ENCODE data around the gene CLCN7. TPM values are rescaled to one million over a fixed set of nuclear protein-coding genes. Genes with fewer than 3 reads are reported as not detected.

The CLCN7 gene
- total and polyA plus RNA-seq, 9 donors: 16.3 to 70.9 (median 54.4) TPM

DNA sequence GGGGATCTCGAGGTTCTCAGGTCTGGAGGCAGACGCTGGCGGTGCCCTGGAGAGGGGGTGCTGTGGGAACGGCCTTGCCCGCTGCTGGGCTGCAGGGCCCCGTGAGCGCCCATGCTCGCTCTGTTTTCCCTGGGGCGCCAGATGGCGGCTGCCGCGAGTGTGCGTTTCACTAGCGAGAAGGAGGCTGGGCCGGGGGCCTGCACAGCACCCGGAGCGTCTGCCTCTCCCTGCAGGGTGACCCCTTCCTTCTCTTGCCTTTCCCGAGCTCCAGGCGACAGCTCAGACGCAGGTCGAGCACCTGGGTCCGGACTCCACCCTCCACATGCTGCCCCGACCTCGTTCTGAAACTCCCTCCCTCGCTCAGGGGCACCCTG, 21.0 kb upstream of the CLCN7 start:
- intact Hi-C loops (cut with DNase I): loop anchor here in 1 of 4 donors (10.0 kb wide), 1 partner anchor 71 kb away; the partner anchor contains the start of gene UQCC4
- H3K36me3 ChIP-seq: no peaks in the 10 kb centered on the region
- 83 to 88% (median 85%) methylated on average over 25 of the region's 25 CpGs for WGBS, 3 donors
- DNase-seq: no peak
- peaks cover 6% of the 10 kb centered on the region for H3K4me1 ChIP-seq (ENCODE audit: insufficient read depth)
- H3K9me3 ChIP-seq: no peaks in the 10 kb centered on the region
- TF ChIP-seq POLR2A (IDR thresholded peaks at IDR 0.05) (no peak), CTCF (IDR thresholded peaks at IDR 0.05) (no peak), EP300 (IDR thresholded peaks at IDR 0.05) (no peak)
- no peak overlapping the region for H3K27ac ChIP-seq
- no peaks in the 10 kb centered on the region for H3K27me3 ChIP-seq
- H3K4me3 ChIP-seq: no peak overlapping the region

DNA sequence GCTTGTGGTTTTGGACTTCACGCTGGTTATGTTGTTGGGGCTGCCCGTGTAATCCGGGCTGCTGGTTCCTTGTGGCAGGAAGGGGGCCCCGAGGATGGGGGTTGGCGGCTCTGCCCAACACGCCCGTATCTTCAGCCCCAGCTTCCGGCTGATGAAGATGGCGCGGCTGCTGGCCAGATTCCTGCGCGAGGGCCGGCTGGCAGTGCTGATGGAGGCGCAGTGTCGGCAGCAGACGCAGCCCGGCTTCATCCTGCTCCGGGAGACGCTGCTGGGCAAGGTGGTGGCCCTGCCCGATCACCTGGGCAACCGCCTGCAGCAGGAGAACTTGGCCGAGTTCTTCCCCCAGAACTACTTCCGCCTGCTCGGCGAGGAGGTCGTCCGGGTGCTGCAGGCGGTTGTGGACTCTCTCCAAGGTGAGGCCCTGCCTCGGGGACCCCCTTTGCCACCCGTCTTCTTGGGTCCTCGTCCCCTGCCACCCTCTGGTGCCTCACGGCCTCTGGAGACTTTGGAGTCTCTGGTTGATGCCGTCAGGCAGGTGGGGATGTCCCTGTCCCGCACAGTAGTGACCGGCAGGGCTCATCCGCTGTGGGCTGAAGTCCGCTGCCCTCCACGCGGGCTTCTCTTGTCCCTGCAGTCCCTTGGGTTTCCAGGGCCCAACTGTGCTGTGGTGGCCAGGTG, 20.5 kb upstream of the CLCN7 start:
- Histone ChIP-seq H3K27ac (no peak overlapping the region), H3K36me3 (no peaks in the 10 kb centered on the region), H3K27me3 (no peaks in the 10 kb centered on the region), H3K9me3 (no peaks in the 10 kb centered on the region), H3K4me1 (ENCODE audit: insufficient read depth) (peaks cover 6% of the 10 kb centered on the region), H3K4me3 (no peak overlapping the region)
- no peak for TF ChIP-seq POLR2A (IDR thresholded peaks at IDR 0.05)
- no peak for TF ChIP-seq EP300 (IDR thresholded peaks at IDR 0.05)
- TF ChIP-seq CTCF (IDR thresholded peaks at IDR 0.05): no peak
- intact Hi-C loops (cut with DNase I): loop anchor here in 1 of 4 donors (10.0 kb wide), 1 partner anchor 71 kb away; the partner anchor contains the start of gene UQCC4
- 89 to 92% (median 91%) methylated on average over 39 of the region's 39 CpGs for WGBS, 3 donors
- DNase-seq: no peak

GRCh38 chr16:1494711-1495110, 19.9 kb upstream of the CLCN7 start:
- Histone ChIP-seq H3K27ac (no peak overlapping the region), H3K4me3 (no peak overlapping the region), H3K27me3 (no peaks in the 10 kb centered on the region), H3K4me1 (ENCODE audit: insufficient read depth) (peaks cover 6% of the 10 kb centered on the region), H3K36me3 (no peaks in the 10 kb centered on the region), H3K9me3 (no peaks in the 10 kb centered on the region)
- DNase-seq: no peak
- no peak for TF ChIP-seq EP300 (IDR thresholded peaks at IDR 0.05)
- TF ChIP-seq CTCF (IDR thresholded peaks at IDR 0.05): no peak
- no peak for TF ChIP-seq POLR2A (IDR thresholded peaks at IDR 0.05)
- 44 to 57% (median 51%) methylated on average over 10 to 13 of the region's 13 CpGs for WGBS, 3 donors
- intact Hi-C loops (cut with DNase I): loop anchor here in 1 of 4 donors (10.0 kb wide), 1 partner anchor 70 kb away; the partner anchor contains the start of gene UQCC4

- intact Hi-C loops (cut with DNase I): loop anchor here in 1 of 4 donors (10.0 kb wide), 1 partner anchor 69 kb away; the partner anchor contains the start of gene UQCC4
- no peaks in the 10 kb centered on the region for H3K9me3 ChIP-seq
- H3K27ac ChIP-seq: no peak overlapping the region
- no peaks in the 10 kb centered on the region for H3K36me3 ChIP-seq
- no peak for TF ChIP-seq POLR2A (IDR thresholded peaks at IDR 0.05)
- peak in 1 of 3 donors; percentile 18 for TF ChIP-seq CTCF (IDR thresholded peaks at IDR 0.05)
- peaks cover 6% of the 10 kb centered on the region for H3K4me1 ChIP-seq (ENCODE audit: insufficient read depth)
- DNase-seq: peak in 2 of 5 donors; percentile 43 to 69
- peak overlapping the region; percentile 66 for H3K4me3 ChIP-seq
- WGBS, 3 donors: 10 to 18% (median 17%) methylated on average over 23 to 25 of the region's 25 CpGs
- no peaks in the 10 kb centered on the region for H3K27me3 ChIP-seq
Measured at GRCh38 chr16:1494129-1494640, 19.4 kb upstream of the CLCN7 start.

All from ovary (tissue), 9 donors.